ENCODE data around the gene AOPEP. TPM values are rescaled to one million over a fixed set of nuclear protein-coding genes. Genes with fewer than 3 reads are reported as not detected.

AOPEP gene
- total and polyA plus RNA-seq, 9 of the 15 experiments (the other 6 are each of a cell fraction or from before 2014, with no cell fraction given), result 4.5 to 19.3 (median 13.5) TPM

DNA sequence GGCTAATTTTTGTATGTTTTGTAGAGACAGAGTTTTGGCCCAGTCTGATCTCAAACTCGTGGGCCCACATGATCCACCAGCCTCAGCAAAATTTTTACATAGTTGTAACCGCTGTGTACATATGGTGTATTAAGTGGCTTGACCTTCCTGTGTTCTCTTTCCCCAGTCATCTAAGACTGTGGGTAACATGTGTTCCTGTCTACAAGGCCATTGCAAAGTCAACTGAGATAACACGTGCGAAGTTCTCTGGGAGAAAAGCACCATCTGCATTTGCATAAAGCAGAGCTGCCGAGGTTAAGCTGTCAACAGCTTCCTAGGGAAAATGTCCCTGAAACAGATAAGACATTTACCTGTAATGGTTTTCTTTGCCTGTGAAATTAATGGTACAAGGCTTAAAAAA, 317.3 kb downstream of the AOPEP start:
- FAIRE-seq (no peak), ATAC-seq (no peak), DNase-seq (ENCODE audit: extremely low read depth in 1 of 4, low spot score in 3 of 4) (no peak)
- in situ Hi-C loops (cut with MboI) (no loop called here), intact Hi-C loops (cut with micrococcal nuclease) (no loop called here)
- Histone ChIP-seq H3K4me1 (replicated peaks in 1 of 2; ENCODE audit: control insufficient read depth in 2 of 2, insufficient read depth in 2 of 2, low read length in 2 of 2) (peaks cover 0 to 12% of the 10 kb centered on the region in 2 experiments; a peak in 2 of 5 replicates), H4K20me1 (replicated peaks; ENCODE audit: control insufficient read depth, insufficient read depth, low read length) (no peaks in the 10 kb centered on the region; the same call in 1 of the 2 replicates), H3K9ac (ENCODE audit: insufficient read depth in 1 of 2, low read depth in 2 of 2, low read length in 2 of 2) (no peak overlapping the region), H3K4me3 (no peak overlapping the region), H3K4me2 (ENCODE audit: insufficient read depth, low read length) (no peak overlapping the region), H3K9me3 (replicated peaks; ENCODE audit: control insufficient read depth, insufficient read depth, low read depth, low read length) (no peaks in the 10 kb centered on the region), H3K27ac (ENCODE audit: extremely low read depth, low read depth, low read length) (no peak overlapping the region), H3K27me3 (ENCODE audit: control insufficient read depth in 2 of 2, insufficient read depth in 2 of 2, low read length in 2 of 2) (no peaks in the 10 kb centered on the region), H3K79me2 (ENCODE audit: control insufficient read depth, insufficient read depth, low read length) (no peaks in the 10 kb centered on the region), H2AFZ (ENCODE audit: low read depth, low read length) (no peak overlapping the region), H3K9me1 (ENCODE audit: control insufficient read depth, insufficient read depth, low read length) (no peaks in the 10 kb centered on the region), H3K36me3 (ENCODE audit: control insufficient read depth, insufficient read depth, low read length) (0 out of 3 replicates have a peak, but pooled peaks cover 2% of the 10 kb centered on the region)
- POLR2A ChIA-PET, result interaction anchor here (0.7 kb wide), 1 partner anchor 15 kb away, joined by 3 read pairs; no protein-coding TSS in a partner anchor
- no TSS peak for BruUV-seq (replicated peaks)
- WGBS (ENCODE audit: insufficient coverage, low coverage, missing lambda C conversion rate), result 35% methylated on average over 5 of the region's 5 CpGs
- TF ChIP-seq NR2F6 (CRISPR knock-in tag; IDR thresholded peaks at IDR 0.05), result no peak
- TF ChIP-seq, protein P1, sequence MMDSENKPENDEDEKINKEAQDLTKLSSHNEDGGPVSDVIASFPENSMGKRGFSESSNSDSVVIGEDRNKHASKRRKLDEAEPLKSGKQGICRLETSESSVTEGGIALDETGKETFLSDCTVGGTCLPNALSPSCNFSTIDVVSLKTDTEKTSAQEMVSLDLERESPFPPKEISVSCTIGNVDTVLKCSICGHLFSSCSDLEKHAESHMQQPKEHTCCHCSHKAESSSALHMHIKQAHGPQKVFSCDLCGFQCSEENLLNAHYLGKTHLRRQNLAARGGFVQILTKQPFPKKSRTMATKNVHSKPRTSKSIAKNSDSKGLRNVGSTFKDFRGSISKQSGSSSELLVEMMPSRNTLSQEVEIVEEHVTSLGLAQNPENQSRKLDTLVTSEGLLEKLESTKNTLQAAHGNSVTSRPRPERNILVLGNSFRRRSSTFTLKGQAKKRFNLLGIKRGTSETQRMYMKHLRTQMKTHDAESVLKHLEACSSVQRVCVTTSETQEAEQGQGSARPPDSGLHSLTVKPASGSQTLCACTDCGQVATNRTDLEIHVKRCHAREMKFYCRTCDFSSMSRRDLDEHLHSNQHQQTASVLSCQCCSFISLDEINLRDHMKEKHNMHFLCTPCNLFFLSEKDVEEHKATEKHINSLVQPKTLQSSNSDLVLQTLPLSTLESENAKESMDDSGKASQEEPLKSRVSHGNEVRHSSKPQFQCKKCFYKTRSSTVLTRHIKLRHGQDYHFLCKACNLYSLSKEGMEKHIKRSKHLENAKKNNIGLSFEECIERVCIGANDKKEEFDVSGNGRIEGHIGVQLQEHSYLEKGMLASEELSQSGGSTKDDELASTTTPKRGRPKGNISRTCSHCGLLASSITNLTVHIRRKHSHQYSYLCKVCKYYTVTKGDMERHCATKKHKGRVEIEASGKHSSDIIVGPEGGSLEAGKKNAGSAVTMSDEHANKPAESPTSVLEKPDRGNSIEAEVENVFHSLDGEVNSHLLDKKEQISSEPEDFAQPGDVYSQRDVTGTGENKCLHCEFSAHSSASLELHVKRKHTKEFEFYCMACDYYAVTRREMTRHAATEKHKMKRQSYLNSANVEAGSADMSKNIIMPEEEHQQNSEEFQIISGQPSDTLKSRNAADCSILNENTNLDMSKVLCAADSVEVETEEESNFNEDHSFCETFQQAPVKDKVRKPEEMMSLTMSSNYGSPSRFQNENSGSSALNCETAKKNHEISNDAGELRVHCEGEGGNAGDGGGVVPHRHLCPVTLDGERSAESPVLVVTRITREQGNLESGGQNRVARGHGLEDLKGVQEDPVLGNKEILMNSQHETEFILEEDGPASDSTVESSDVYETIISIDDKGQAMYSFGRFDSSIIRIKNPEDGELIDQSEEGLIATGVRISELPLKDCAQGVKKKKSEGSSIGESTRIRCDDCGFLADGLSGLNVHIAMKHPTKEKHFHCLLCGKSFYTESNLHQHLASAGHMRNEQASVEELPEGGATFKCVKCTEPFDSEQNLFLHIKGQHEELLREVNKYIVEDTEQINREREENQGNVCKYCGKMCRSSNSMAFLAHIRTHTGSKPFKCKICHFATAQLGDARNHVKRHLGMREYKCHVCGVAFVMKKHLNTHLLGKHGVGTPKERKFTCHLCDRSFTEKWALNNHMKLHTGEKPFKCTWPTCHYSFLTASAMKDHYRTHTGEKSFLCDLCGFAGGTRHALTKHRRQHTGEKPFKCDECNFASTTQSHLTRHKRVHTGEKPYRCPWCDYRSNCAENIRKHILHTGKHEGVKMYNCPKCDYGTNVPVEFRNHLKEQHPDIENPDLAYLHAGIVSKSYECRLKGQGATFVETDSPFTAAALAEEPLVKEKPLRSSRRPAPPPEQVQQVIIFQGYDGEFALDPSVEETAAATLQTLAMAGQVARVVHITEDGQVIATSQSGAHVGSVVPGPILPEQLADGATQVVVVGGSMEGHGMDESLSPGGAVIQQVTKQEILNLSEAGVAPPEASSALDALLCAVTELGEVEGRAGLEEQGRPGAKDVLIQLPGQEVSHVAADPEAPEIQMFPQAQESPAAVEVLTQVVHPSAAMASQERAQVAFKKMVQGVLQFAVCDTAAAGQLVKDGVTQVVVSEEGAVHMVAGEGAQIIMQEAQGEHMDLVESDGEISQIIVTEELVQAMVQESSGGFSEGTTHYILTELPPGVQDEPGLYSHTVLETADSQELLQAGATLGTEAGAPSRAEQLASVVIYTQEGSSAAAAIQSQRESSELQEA (IDR thresholded peaks at IDR 0.05; ENCODE audit: low read depth), result no peak
- TF ChIP-seq, protein P2, sequence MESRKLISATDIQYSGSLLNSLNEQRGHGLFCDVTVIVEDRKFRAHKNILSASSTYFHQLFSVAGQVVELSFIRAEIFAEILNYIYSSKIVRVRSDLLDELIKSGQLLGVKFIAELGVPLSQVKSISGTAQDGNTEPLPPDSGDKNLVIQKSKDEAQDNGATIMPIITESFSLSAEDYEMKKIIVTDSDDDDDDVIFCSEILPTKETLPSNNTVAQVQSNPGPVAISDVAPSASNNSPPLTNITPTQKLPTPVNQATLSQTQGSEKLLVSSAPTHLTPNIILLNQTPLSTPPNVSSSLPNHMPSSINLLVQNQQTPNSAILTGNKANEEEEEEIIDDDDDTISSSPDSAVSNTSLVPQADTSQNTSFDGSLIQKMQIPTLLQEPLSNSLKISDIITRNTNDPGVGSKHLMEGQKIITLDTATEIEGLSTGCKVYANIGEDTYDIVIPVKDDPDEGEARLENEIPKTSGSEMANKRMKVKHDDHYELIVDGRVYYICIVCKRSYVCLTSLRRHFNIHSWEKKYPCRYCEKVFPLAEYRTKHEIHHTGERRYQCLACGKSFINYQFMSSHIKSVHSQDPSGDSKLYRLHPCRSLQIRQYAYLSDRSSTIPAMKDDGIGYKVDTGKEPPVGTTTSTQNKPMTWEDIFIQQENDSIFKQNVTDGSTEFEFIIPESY (CRISPR knock-in tag; IDR thresholded peaks at IDR 0.05), result no peak
- no peak for TF ChIP-seq SMARCA4 (IDR thresholded peaks at IDR 0.05)
- TF ChIP-seq, protein P3, sequence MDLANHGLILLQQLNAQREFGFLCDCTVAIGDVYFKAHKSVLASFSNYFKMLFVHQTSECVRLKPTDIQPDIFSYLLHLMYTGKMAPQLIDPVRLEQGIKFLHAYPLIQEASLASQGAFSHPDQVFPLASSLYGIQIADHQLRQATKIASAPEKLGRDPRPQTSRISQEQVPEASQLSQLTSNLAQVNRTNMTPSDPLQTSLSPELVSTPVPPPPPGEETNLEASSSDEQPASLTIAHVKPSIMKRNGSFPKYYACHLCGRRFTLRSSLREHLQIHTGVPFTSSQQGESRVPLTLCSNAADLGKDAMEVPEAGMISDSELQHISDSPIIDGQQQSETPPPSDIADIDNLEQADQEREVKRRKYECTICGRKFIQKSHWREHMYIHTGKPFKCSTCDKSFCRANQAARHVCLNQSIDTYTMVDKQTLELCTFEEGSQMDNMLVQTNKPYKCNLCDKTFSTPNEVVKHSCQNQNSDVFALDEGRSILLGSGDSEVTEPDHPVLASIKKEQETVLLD (IDR thresholded peaks at IDR 0.05), result no peak
- CTCF ChIA-PET (ENCODE audit: low intra/inter-chr PET ratio), result no interaction called here

Measured in K562 (cell line).